KBM-7 (cell line): ENCODE data around the gene PCDHGB2.
"Not testable (repeated sequence)": the region's sequence is repeated elsewhere in the genome, so short reads cannot be mapped to it uniquely, and the experiment has no call there.

Experiments
- DNase-seq: peaks from one replicate; pipeline ENCODE4 v3.0.0-alpha.2; 2015
- in situ Hi-C: fragments of 300-500 bp; cut with MboI; formaldehyde crosslinking; loops from 2 replicates; pipeline ENCODE4 v1.14.3; 2020; ENCODE audit warnings: low sequenced_read_pairs, low pct_unique_long_range_greater_than_20kb, mixed read lengths

Gene PCDHGB2

GRCh38 chr5:141402553-141403243, 42.9 kb downstream of the PCDHGB2 start, which contains the start of gene PCDHGA9:
Gene PCDHGA9, plus strand, starts transcription at chr5:141402778. Its CDS starts 175 bp downstream, at chr5:141402953.
- in situ Hi-C loops, result no loop called here
- DNase-seq, result peak; percentile 3

DNA sequence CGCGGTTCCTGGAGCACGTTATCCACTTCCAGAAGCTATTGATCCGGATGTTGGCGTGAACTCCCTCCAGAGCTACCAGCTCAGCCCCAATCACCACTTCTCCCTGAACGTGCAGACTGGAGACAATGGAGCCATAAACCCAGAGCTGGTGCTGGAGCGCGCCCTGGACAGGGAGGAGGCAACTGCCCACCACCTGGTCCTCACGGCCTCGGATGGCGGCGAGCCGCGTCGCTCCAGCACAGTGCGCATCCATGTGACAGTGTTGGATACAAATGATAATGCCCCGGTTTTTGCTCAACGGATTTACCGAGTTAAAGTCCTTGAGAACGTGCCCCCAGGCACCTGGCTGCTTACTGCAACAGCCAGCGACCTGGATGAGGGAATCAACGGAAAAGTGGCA, 43.6 kb downstream of the PCDHGB2 start:
- DNase-seq, result no peak
- in situ Hi-C loops, result no loop called here

DNA sequence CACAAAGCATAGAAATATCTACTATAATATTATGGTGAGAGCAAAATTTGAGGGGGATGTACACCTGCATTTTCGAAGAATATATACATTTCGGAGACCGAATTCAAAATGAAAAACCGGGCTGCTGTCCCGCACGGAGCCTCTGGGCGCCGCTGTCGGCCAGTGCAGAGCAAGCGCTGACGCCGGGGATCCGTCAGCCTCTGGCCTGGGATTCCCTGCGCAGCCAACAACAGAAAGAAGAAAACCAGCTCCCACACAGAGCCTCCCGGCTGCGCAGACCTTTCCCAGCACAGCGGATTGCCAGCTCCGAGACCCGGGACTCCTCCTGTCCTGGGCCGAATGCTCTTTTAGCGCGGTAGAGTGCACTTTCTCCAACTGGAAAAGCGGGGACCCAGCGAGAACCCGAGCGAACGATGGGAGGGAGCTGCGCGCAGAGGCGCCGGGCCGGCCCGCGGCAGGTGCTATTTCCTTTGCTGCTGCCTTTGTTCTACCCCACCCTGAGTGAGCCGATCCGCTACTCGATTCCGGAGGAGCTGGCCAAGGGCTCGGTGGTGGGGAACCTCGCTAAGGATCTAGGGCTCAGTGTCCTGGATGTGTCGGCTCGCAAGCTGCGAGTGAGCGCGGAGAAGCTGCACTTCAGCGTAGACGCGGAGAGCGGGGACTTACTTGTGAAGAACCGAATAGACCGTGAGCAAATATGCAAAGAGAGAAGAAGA, 48.2 kb downstream of the PCDHGB2 start, which contains the start of gene PCDHGB6:
Gene PCDHGB6, plus strand, starts transcription at position 232 of the 716 bp plus-strand sequence. Its CDS starts 182 bp downstream, at position 414.
- in situ Hi-C loops, DNase-seq: not testable (repeated sequence)

DNA sequence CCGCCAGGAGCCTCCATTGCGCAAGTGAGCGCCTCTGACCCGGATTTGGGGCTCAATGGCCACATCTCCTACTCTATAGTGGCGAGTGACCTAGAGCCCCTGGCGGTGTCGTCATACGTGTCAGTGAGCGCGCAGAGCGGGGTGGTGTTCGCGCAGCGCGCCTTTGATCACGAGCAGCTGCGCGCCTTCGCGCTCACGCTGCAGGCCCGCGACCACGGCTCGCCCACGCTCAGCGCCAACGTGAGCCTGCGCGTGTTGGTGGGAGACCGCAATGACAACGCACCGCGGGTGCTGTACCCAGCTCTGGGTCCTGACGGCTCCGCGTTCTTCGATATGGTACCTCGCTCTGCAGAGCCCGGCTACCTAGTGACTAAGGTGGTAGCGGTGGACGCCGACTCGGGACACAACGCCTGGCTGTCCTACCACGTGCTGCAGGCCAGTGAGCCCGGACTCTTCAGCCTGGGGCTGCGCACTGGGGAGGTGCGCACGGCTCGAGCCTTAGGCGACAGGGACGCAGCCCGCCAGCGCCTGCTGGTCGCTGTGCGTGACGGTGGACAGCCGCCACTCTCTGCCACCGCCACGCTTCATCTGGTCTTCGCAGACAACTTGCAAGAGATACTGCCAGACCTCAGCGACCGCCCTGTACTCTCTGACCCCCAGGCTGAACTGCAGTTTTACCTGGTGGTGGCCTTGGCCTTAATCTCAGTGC, 50.0 kb downstream of the PCDHGB2 start:
- in situ Hi-C loops, result no loop called here
- DNase-seq, result no peak

DNA sequence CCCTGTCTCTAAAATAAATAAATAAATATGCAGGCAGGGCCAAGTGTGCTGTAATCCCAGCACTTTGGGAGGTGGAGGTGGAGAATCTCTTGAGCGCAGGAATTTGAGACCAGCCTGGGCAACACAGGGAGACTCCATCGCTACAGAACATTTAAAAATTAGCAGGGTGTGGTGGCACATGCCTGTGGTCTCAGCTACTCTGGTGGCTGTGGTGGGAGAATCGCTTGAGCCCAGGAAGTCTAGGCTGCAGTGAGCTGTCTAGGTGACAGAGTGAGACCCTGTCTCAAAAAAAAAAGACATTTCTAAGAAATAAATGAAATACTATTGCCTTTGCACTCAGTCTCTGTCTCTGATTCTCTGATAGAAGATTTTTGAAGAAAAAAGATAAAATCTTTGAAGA, 51.8 kb downstream of the PCDHGB2 start:
- in situ Hi-C loops, result no loop called here
- DNase-seq, result no peak
